OCI-M2 (cell line): ENCODE measurements around the gene CIC.
"Not testable (repeated sequence)": the region's sequence is repeated elsewhere in the genome, so short reads cannot be mapped to it uniquely, and the experiment has no call there.

Experiments used
- DNase-seq: peaks from one replicate; lab custom pipeline; 2025; ENCODE audit not compliant: unreplicated experiment; lab: John Stamatoyannopoulos, UW

Gene CIC

GRCh38 chr19:42254089-42254849 is 14.8 kb upstream of the CIC start:
- DNase-seq: no peak

GRCh38 chr19:42254850-42255765 is 13.9 kb upstream of the CIC start, which contains the start of gene ERF:
TSS of gene ERF (minus strand) at chr19:42255128. CDS start at chr19:42254999, 129 bp downstream.
- no peak for DNase-seq

GRCh38 chr19:42255766-42256745 is 13.0 kb upstream of the CIC start:
- no peak for DNase-seq

- DNase-seq: not testable (repeated sequence)
These were observed 11.2 kb upstream of the CIC start for GRCh38 chr19:42257842-42258241.

GRCh38 chr19:42261763-42262162 is 7.3 kb upstream of the CIC start:
- DNase-seq: no peak

- not testable (repeated sequence) for DNase-seq
These were observed 2.9 kb upstream of the CIC start for GRCh38 chr19:42266105-42266504.

GRCh38 chr19:42266928-42267603 is 2.0 kb upstream of the CIC start:
- DNase-seq: not testable (repeated sequence)

- DNase-seq: no peak
These were observed 1.4 kb upstream of the CIC start for GRCh38 chr19:42267644-42268141.

- DNase-seq: peak; percentile 99
These were observed 829 bp upstream of the CIC start for GRCh38 chr19:42268142-42268703.

- no peak for DNase-seq
These were observed 660 bp downstream of the CIC start for GRCh38 chr19:42269478-42270345.

GRCh38 chr19:42270346-42271044 is 1.4 kb downstream of the CIC start:
- no peak for DNase-seq

GRCh38 chr19:42271045-42271419 is 2.0 kb downstream of the CIC start:
- DNase-seq: no peak

GRCh38 chr19:42271861-42272534 is 2.9 kb downstream of the CIC start:
- DNase-seq: no peak

GRCh38 chr19:42272535-42272897 is 3.5 kb downstream of the CIC start:
- DNase-seq: no peak

- no peak for DNase-seq
These were observed 3.9 kb downstream of the CIC start for GRCh38 chr19:42272989-42273406.

- DNase-seq: no peak
These were observed 4.5 kb downstream of the CIC start for GRCh38 chr19:42273407-42274064.

GRCh38 chr19:42274065-42274682 is 5.1 kb downstream of the CIC start:
- no peak for DNase-seq
